GM12878 (cell line): ENCODE results near the gene VSTM2B. TPM values are rescaled to one million over a fixed set of nuclear protein-coding genes. Genes with fewer than 3 reads are reported as not detected.

Experiments used
- ATAC-seq: fragments of 200-7000 bp; cut with Tn5 transposase; 3 replicates; pipeline ENCODE4 v1.9.1; 2020; ENCODE audit warnings: mild to moderate bottlenecking, moderate library complexity
- BruUV-seq: library from RNA; stranded (reverse); fragments of 400-500 nt; replicated peaks from 2 replicates; lab custom pipeline; 2021; lab: Mats Ljungman, UMichigan
- CTCF ChIA-PET: fragments of 300-600 bp; sonication (Branson Sonifier 250); formaldehyde crosslinking; extraction: SDS; loops from one replicate; lab custom pipeline; 2021; ENCODE audit warnings: inconsistent platforms; lab: Yijun Ruan, JAX
- POLR2A ChIA-PET: fragments of 350-600 bp; formaldehyde crosslinking; extraction: SDS; loops from one replicate; lab custom pipeline; 2021; ENCODE audit warnings: inconsistent platforms; lab: Charles Lee
- RAD21 ChIA-PET: fragments of 300-600 bp; sonication (Branson Sonifier 250); formaldehyde crosslinking; loops from one replicate; lab custom pipeline; 2023; ENCODE audit warnings: antibody characterized with exemption; ENCODE audit not compliant: unreplicated experiment; lab: Charles Lee
- SMC1A ChIA-PET: fragments of 300-600 bp; sonication (Branson Sonifier 250); formaldehyde crosslinking; loops from one replicate; lab custom pipeline; 2023; ENCODE audit not compliant: unreplicated experiment, uncharacterized antibody; lab: Charles Lee
- DNase-seq: peaks from one replicate; pipeline ENCODE4 v3.0.0-alpha.2; 2011; ENCODE audit warnings: low read depth, low spot score
- FAIRE-seq: peaks from 3 replicates; lab custom pipeline; 2011; peaks lifted over from hg19 to GRCh38; lab: Jason Lieb, UNC
- H2AFZ ChIP-seq: 2 replicates; pipeline ENCODE4 v1.6.0; 2011; ENCODE audit warnings: low read depth, low read length, control low read depth; ENCODE audit not compliant: control insufficient read depth
- H3K27ac ChIP-seq: 2 replicates; pipeline ENCODE4 v1.5.1; 2011; ENCODE audit warnings: control low read depth; ENCODE audit not compliant: control insufficient read depth, insufficient read depth
- H3K27me3 ChIP-seq, 2 experiments: replicated peaks in 1 of 2; 2 replicates each; pipeline versions ENCODE4 v1.6.0 to v1.6.1; 2011; ENCODE audit warnings: low read length in 1 of 2; ENCODE audit not compliant: control insufficient read depth in 2 of 2, insufficient read depth in 2 of 2
- H3K36me3 ChIP-seq, 2 experiments: 2 replicates each; pipeline ENCODE4 v1.5.1; 2011; ENCODE audit warnings: low read length in 1 of 2; ENCODE audit not compliant: control insufficient read depth in 2 of 2, insufficient read depth in 2 of 2
- H3K4me1 ChIP-seq: 2 replicates; pipeline ENCODE4 v1.6.1; 2011; ENCODE audit warnings: mild to moderate bottlenecking, low read length, moderate library complexity, mixed read lengths; ENCODE audit not compliant: control insufficient read depth, insufficient read depth
- H3K4me2 ChIP-seq: 2 replicates; pipeline ENCODE4 v1.6.0; 2011; ENCODE audit warnings: control low read depth; ENCODE audit not compliant: control insufficient read depth, insufficient read depth
- H3K4me3 ChIP-seq: fragments of 200-600 bp; sonication (generic); 2 replicates; pipeline ENCODE4 v1.5.1; 2016
- H3K79me2 ChIP-seq: 2 replicates; pipeline ENCODE4 v1.6.0; 2011; ENCODE audit warnings: low read length; ENCODE audit not compliant: control insufficient read depth, insufficient read depth
- H3K9ac ChIP-seq: 2 replicates; pipeline ENCODE4 v1.8.0; 2011; ENCODE audit warnings: low read length, control low read depth, mixed read lengths; ENCODE audit not compliant: control insufficient read depth, insufficient read depth
- H3K9me3 ChIP-seq: replicated peaks from 3 replicates; pipeline ENCODE4 v1.5.1; 2011; ENCODE audit warnings: mild to moderate bottlenecking, low read length; ENCODE audit not compliant: control insufficient read depth, insufficient read depth
- H4K20me1 ChIP-seq: 2 replicates; pipeline ENCODE4 v1.6.0; 2011; ENCODE audit not compliant: control insufficient read depth, insufficient read depth
- ATF2 ChIP-seq: IDR thresholded peaks from 2 replicates; pipeline ENCODE4 v1.6.1; 2012; ENCODE audit warnings: low read length, inconsistent platforms
- EP300 ChIP-seq, 2 experiments: fragments of 150-350 bp in 1 of 2; IDR thresholded peaks; 2 replicates each; pipeline ENCODE4 v1.6.1; 2011 to 2012; ENCODE audit warnings: low read depth in 2 of 2, low read length in 2 of 2, borderline replicate concordance in 1 of 2, improper control_type of control experiment in 1 of 2, inconsistent platforms in 1 of 2; ENCODE audit not compliant: control insufficient read depth in 1 of 2
- HDAC2 ChIP-seq: fragments of 200-600 bp; sonication (generic); IDR thresholded peaks from 2 replicates; pipeline ENCODE4 v1.6.1; 2017
- RB1 ChIP-seq: fragments of 450-650 bp; formaldehyde crosslinking; IDR thresholded peaks from 2 replicates; pipeline ENCODE4 v1.6.1; 2017; ENCODE audit warnings: mild to moderate bottlenecking, borderline replicate concordance
- RELB ChIP-seq: fragments of 450-650 bp; IDR thresholded peaks from 2 replicates; pipeline ENCODE4 v1.6.1; 2017; ENCODE audit warnings: low read depth, mild to moderate bottlenecking, moderate library complexity
- SMAD1 ChIP-seq: fragments of 450-650 bp; IDR thresholded peaks from 2 replicates; pipeline ENCODE4 v1.6.1; 2018; ENCODE audit warnings: mild to moderate bottlenecking, low read depth; ENCODE audit not compliant: partially characterized antibody
- STAT3 ChIP-seq: IDR thresholded peaks from 2 replicates; pipeline ENCODE4 v1.6.1; 2011; ENCODE audit warnings: low read depth, low read length, improper control_type of control experiment
- TCF12 ChIP-seq: IDR thresholded peaks from 2 replicates; pipeline ENCODE4 v1.6.1; 2011; ENCODE audit warnings: low read depth, mild to moderate bottlenecking, low read length
- ZBED1 ChIP-seq: IDR thresholded peaks from 2 replicates; pipeline ENCODE4 v1.6.1; 2016; ENCODE audit warnings: borderline replicate concordance
- ZZZ3 ChIP-seq: IDR thresholded peaks from 2 replicates; pipeline ENCODE4 v1.6.1; 2011; ENCODE audit warnings: low read depth; ENCODE audit not compliant: control insufficient read depth, insufficient read length
- WGBS: methylation state at CpG from one replicate; pipeline ENCODE4 v1.1.6; 2016; ENCODE audit warnings: low lambda C conversion rate; ENCODE audit not compliant: insufficient replicate concordance, insufficient coverage; ENCODE audit errors: missing lambda C conversion rate; 5-methylcytosine and 5-hydroxymethylcytosine counted together
- in situ Hi-C: fragments of 300-500 bp; cut with MboI; formaldehyde crosslinking; loops from 9 replicates; pipeline ENCODE4 v1.14.3; 2018; ENCODE audit warnings: mixed read lengths
- intact Hi-C: fragments of 100-400 bp; cut with micrococcal nuclease; formaldehyde crosslinking; loops from one replicate; pipeline ENCODE4 v1.14.2; 2022; ENCODE audit not compliant: unreplicated experiment
- polyA plus RNA-seq, 11 experiments: library from polyadenylated mRNA; depleted of rRNA in 4 of 11; unstranded in 6 of 11; stranded (reverse) in 5 of 11; fragments of >200 nt; fragmentation: Nextera tagmentation in 4 of 11; fragmentation: Illumina TruSeq in 1 of 11; extraction: Ambion mirVana in 4 of 11; extraction: Trizol in 1 of 11; gene quantifications; 1 replicate in 1 of 11; 2 replicates in 10 of 11; pipeline versions ENCODE4 v1.2.1 to v1.2.3, GENCODE V29; 2011 to 2016; ENCODE audit warnings: inconsistent platforms in 2 of 11, missing spikeins in 2 of 11, low read depth in 1 of 11
- total RNA-seq, 4 experiments: library from RNA; depleted of rRNA in 3 of 4; stranded (reverse); fragments of >200 nt in 3 of 4; fragmentation: Illumina TruSeq in 1 of 4; extraction: Trizol in 1 of 4; gene quantifications; 2 replicates each; pipeline versions ENCODE4 v1.2.1 to v1.2.3, GENCODE V29; 2013 to 2021
- TF ChIP-seq, protein P1 (sequence below): fragments of 150-350 bp; IDR thresholded peaks from 2 replicates; pipeline ENCODE4 v1.6.1; 2014; ENCODE audit warnings: mild to moderate bottlenecking, low read depth, low read length
- TF ChIP-seq, protein P2 (sequence below): IDR thresholded peaks from 2 replicates; pipeline ENCODE4 v1.6.1; 2011; ENCODE audit warnings: borderline replicate concordance, low read depth, mild to moderate bottlenecking, moderate library complexity, low read length; ENCODE audit not compliant: insufficient read depth, poor library complexity, severe bottlenecking

The VSTM2B gene
- total and polyA plus RNA-seq, 10 of the 15 experiments (the other 5 are each of a cell fraction or from before 2014, with no cell fraction given) = not detected

DNA sequence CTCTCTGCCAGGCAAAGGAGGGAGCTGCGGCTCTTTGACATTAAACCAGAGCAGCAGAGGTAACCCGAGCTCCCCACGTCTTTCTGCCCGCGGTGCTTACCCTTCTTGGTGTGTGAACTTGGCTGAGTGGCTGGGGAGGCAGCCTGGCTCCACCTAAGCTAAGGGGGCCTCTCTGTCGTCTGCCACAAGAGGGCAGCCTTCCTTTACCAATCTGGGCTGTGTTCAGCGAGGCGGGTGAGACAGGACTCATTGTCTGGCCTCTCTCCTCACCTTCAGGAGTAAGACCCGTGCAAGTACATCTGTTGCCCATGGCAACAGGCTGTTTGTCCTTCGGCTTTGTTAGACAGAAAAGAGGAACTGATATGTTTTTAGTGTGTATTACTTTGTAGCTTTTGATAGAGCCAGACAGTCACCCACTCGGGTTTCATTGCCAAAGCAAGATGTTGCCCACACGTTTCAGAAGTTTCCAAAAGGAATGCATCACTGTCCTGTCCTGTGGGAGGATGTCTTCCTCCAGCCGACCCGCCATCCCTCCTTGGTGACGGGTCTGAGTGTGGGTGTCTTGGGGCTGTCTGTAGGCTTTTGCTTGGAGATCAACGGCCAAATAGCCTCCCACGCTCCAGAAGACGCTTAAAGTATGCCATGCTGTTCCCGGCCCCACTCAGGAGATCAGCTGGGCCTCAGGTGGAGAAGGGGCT, 84.9 kb downstream of the VSTM2B start:
- Histone ChIP-seq H3K4me3 (no peak overlapping the region), H3K27ac (no peak overlapping the region; the same call in 1 of the 2 replicates), H3K27me3 (no peaks in the 10 kb centered on the region), H3K36me3 (peaks cover 16 to 24% of the 10 kb centered on the region in 2 experiments), H3K4me2 (no peak overlapping the region), H2AFZ (no peak overlapping the region; the same call in 1 of the 2 replicates), H4K20me1 (no peaks in the 10 kb centered on the region), H3K4me1 (peaks cover 17% of the 10 kb centered on the region), H3K9ac (no peak overlapping the region), H3K79me2 (peaks cover 13% of the 10 kb centered on the region), H3K9me3 (no peaks in the 10 kb centered on the region)
- FAIRE-seq = peak; percentile 97
- BruUV-seq = no TSS peak
- intact Hi-C loops (loop anchor here (1.0 kb wide), 3 partner anchors 55 to 106 kb away; partner anchors contain the start of gene PLEKHF1), in situ Hi-C loops (loop anchor here (10.0 kb wide), 1 partner anchor 54 kb away; the partner anchor contains the start of gene PLEKHF1)
- ATAC-seq = peak; percentile 94
- CTCF ChIA-PET = interaction anchor here (0.6 to 9.5 kb wide), 18 partner anchors 10 to 1326 kb away, joined by 3 to 237 read pairs (median 6); partner anchors contain the start of genes C19orf12 and PLEKHF1
- WGBS = 21% methylated on average over 19 of the region's 19 CpGs
- DNase-seq = peak; percentile 75
- POLR2A ChIA-PET = interaction anchor here (1.2 to 2.7 kb wide), 4 partner anchors 54 to 102 kb away, joined by 4 to 10 read pairs (median 5); partner anchors contain the start of gene PLEKHF1
- SMC1A ChIA-PET = interaction anchor here (1.1 to 4.4 kb wide), 14 partner anchors 9 to 105 kb away, joined by 3 to 59 read pairs (median 6); partner anchors contain the start of genes C19orf12 and PLEKHF1
- RAD21 ChIA-PET = interaction anchor here (0.6 to 3.7 kb wide), 14 partner anchors 9 to 120 kb away, joined by 3 to 61 read pairs (median 4); partner anchors contain the start of genes C19orf12 and PLEKHF1
- TF ChIP-seq TCF12 = no peak
- TF ChIP-seq HDAC2 = no peak
- TF ChIP-seq RB1 = no peak
- TF ChIP-seq EP300 (IDR thresholded peaks at IDR 0.05; ENCODE audit: borderline replicate concordance in 1 of 2, control insufficient read depth in 1 of 2, low read depth in 2 of 2, low read length in 2 of 2) = peak in 1 of 2 experiments; percentile 51; a peak in 1 of 4 replicates
- no peak for TF ChIP-seq STAT3
- TF ChIP-seq ATF2 = no peak
- TF ChIP-seq, protein P1, sequence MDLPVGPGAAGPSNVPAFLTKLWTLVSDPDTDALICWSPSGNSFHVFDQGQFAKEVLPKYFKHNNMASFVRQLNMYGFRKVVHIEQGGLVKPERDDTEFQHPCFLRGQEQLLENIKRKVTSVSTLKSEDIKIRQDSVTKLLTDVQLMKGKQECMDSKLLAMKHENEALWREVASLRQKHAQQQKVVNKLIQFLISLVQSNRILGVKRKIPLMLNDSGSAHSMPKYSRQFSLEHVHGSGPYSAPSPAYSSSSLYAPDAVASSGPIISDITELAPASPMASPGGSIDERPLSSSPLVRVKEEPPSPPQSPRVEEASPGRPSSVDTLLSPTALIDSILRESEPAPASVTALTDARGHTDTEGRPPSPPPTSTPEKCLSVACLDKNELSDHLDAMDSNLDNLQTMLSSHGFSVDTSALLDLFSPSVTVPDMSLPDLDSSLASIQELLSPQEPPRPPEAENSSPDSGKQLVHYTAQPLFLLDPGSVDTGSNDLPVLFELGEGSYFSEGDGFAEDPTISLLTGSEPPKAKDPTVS = no peak
- no peak for TF ChIP-seq RELB
- TF ChIP-seq, protein P2, sequence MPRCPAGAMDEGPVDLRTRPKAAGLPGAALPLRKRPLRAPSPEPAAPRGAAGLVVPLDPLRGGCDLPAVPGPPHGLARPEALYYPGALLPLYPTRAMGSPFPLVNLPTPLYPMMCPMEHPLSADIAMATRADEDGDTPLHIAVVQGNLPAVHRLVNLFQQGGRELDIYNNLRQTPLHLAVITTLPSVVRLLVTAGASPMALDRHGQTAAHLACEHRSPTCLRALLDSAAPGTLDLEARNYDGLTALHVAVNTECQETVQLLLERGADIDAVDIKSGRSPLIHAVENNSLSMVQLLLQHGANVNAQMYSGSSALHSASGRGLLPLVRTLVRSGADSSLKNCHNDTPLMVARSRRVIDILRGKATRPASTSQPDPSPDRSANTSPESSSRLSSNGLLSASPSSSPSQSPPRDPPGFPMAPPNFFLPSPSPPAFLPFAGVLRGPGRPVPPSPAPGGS = no peak
- TF ChIP-seq ZBED1 = no peak
- no peak for TF ChIP-seq SMAD1
- no peak for TF ChIP-seq ZZZ3
